IPS-NIHi7 (cell line): ENCODE results near the gene CRELD2.
A peak's percentile ranks its signal among the peaks of the same experiment; 100 is the strongest.

Source experiments
- DNase-seq: peaks from one replicate; pipeline ENCODE4 v3.0.0; 2012; ENCODE audit warnings: mixed read lengths; ENCODE audit errors: extremely low spot score

CRELD2 gene

DNA sequence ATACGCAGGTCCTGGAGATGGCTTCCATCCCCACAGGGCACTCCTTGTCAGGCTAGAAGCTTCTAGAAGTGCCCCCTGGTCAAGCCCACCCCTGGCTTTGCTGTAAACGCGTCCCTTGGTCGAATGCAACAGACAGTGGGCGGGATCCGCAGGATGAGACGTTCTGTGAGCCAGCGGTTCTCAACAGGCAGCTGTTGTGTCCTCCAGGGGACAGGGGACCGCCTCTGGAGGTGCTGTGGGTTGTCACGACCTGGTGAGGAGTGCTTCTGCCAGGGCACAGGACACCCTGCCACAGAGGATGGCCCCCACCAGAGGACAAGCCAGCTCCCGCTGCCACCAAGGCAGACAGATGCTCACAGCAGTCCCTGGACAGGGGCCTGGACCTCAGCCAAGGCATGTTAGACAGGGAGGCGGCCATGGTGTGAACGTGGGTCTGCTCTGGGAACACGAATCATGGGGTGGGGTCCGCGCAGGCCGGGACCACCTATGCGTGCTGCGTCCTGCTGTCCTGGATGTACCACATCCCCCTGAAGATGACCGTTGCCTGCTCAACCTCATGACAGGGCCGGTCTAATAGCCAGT lies 11.7 kb downstream of the CRELD2 start:
- DNase-seq: no peak

DNA sequence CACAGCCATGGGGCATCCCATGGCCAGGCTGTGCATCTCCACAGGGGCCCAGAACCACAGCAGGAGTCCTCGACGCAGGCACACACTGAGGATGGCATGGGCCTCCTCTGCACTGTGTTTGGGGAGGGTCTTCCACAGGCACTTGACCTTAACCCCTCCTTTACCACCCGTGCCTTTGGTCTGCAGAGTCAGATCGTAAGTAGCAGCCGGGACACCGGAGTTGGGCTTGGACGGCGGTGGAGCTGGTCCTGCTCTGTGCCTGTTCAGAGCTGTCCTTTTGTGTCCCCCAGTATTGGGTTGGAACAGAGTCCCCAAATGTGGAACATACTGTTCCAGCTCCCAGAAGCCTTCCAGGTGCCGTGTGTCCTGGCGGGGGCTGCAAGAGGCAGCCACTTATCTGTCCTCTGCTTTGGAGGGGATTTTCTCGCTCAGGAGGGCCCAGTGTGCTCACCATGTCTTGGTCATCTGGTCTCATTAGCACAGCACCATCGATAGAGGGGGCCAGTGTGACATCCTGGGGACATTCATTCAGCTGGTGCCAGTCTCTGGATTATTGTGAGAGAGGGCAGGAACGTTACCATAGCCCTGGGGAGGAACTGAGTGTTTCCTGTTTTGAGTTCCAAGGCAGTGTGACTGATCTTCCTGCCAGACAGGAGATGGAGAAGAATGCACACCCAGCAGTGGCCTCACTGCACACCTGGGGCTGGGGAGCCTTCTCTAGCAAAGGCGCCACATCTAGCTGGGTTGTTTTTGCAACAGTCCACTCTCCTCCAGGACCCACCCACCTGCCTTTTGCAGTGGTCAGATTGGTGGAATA lies 12.4 kb downstream of the CRELD2 start:
- DNase-seq: no peak

DNA sequence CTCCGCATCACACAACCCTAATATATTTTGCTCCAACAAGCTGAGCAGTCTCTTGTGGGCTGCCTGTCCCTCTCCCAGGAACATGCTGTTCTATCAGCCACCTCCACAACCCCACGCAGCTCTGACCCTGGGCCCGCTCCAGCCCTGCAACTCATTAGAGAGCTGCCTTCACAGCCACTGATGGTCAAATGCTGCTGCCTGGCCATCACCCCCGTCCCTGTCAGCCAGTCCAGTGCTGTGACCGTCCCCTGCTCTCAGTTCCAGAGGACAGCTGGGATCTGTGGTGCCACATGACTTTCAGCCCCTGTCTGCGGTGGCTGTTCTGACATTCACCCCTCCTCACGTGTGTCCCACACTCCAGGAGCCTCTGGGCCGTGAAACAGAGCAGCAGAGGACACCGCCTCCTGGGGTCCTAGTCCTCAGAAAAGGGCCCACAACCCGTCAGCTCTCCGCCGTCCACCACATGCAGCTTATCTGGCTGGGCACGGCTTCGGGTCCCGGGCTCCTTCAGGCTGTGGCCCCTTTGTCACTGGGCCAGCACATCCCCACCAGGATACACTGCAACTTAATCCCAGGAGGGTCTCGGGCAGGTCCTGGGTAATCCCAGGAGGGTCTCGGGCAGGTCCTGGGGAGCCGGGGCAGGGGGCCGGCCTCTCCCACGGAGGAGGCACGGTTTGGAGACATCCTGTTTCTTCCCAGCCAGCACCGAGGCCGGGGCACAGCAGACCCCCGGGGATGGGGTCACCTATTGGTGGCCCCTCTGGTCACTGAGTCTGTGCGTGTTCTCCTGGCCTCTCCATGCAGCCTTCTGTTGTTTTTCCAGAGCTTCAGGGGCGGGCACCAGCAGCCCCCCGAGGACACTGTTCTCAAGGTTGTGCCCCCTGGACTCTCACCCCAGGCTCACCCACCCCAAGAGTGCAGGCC lies 15.1 kb downstream of the CRELD2 start:
- no peak for DNase-seq

DNA sequence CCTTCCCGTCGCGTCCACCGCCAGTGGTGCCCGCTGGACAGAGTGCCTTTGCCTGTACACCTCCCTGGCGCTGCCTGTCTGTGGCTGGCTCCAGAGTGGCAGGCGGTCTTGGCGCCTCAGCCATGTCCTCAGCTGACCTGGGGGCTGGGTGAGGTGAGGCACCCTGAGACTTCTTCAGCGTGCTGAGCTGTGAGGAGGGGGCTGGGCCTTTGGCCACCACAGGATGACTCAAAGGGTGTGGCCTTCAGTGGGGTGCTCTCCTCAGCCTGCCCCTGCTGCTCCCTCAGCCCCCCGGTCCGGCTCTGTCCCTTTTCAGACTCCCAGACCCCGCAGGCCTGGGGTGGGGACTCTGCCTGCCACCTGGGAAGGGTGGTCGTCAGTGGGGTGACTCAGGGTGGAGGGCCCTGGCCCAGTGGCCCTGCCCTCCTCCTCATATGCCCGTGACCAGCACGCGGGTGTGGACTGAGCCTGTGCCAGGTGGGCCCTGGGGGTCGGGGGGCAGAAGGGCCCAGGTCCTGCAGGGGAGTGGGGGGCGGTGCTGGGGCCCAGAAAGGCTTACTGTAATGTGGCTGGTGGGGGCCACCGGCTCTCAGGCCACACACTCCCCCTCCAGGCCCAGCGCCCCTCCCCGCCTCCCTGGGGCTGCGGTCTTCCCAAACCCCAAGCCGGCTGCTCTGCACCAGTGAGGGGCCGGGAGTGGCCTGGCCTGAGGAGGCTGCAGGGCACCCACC lies 15.9 kb downstream of the CRELD2 start:
- DNase-seq: no peak

DNA sequence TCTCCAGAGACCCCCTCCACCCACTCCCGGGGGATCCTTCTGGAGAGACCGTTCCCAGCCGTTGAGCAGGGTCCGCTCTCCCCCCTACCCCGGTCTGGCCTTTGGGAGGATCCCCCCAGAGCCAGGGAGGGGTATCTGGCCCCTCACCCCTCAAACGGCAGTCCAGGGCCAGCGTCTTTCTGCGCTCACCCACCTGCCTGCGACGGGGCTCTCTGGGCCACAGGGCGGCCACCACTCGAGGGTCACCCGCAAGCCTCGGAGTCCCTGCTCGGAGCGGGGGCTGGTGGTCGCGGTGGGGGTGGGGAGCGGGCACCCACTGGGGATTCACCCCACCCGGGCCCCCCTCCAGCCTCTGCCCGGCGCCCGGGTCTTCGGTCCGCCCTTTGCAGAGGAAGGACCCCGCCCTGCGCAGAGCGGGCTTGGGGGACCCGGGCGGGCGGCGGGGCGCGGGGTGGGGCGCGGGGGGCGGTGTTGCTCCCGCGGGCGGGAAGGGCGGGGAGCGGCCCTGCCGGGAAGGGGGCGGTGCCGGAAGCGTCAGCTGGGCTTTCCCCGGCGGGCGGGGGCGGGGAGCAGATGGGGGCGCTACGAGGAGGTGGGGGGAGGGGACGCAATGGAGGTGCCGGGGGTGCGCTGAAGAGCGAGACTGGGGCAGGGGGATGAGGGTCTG lies 16.6 kb downstream of the CRELD2 start:
- peak; percentile 58 for DNase-seq

DNA sequence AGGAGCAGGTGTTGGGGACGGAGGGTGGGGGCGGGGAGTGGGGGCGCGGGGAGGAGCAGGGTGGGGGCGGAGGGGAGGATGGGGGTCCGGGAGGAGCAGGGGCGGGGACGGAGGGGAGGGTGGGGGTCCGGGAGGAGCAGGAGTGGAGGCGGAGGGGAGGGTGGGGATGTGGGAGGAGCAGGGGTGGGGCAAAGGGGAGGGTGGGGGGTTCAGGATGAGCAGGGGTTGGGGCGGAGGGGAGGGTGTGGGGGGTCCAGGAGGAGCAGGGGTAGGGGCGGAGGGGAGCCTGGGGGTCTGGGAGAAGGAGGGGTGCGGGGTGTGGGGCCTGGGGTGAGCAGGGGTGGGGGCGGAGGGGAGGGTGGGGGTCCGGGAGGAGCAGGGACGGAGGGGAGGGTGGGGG lies 17.1 kb downstream of the CRELD2 start:
- DNase-seq: no peak

DNA sequence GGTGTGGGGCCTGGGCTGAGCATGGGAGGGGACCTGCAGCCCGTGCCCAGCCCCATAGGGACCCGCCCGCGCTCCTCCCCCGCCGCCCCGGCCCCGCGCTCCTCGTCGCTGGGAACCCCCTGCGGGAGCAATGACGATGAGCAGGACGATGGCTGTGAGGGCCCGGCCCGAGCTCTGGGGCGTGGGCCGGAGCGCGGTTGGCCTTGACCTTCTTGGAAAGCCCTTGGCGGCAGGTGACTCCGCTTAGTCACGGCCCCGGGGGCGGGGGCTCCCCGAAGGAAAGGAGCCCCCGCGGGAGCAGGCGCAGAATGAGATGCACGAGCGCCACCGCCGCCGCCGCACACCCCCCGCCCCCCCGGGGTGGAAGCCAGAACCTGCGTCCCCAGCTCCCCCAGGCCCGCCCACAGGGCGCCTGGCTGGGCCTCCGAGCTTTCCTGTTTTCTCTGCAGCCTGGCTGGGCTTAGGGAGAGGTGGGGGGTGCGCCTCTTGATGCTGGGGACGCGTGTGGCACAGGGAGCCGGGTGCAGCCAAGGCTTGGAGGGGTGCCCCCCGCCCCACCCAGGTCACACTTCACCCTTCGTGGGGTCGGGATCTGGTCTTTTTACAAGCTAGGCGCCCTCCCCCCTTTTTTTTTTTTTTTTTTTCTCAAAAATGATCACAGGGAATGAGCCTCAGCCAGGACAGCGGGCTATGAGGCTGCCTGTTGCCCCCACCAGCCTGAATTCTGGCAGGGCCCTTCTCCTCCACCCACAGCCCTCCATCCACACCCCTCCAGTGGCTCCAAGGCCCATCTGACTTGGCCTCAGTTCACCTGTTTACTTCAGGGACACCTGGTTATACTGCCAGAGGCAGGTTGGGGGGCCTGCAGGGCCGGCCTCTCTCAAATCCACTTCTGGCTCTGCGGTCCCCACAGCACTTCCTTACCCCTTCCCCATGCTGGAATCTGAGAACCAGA lies 17.9 kb downstream of the CRELD2 start:
- DNase-seq: peak; percentile 64

DNA sequence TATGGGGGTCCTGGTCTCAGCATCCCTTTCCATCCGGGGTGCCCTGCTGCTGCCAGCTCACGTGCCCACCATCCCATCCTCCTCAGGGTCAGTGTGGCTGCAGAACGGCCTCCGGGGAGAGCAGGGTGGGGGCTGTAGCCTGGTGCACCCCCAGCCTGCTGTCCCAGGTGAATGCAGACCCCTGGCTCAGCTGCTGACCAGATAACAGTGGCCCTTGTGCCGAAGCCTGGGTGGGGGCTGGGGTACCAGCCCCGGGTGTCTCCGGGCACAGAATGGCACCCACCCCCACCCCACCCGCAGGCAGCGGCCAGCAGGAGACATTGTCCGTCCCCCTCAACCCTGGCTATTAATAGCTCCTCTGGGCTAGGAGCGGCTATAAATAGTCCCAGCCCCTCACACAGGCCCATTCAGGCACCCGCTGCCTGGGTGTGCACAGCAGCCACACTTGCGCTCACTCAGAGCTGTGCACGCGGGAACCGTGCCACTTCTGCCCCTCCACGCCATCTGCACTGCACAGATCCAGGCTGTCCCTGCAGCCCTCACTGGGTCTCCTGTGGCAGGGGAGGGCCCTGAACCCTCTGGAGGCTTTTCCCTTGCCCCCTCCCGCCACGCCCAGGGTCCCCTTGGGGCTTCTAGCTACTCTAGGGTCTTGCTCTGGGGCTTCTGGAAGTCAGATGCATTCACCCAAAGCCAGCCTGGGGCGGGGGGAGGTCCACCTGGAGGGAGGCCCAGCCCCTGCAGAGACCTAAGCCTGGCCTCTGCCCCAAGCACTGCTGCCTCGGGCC lies 18.7 kb downstream of the CRELD2 start:
- no peak for DNase-seq

DNA sequence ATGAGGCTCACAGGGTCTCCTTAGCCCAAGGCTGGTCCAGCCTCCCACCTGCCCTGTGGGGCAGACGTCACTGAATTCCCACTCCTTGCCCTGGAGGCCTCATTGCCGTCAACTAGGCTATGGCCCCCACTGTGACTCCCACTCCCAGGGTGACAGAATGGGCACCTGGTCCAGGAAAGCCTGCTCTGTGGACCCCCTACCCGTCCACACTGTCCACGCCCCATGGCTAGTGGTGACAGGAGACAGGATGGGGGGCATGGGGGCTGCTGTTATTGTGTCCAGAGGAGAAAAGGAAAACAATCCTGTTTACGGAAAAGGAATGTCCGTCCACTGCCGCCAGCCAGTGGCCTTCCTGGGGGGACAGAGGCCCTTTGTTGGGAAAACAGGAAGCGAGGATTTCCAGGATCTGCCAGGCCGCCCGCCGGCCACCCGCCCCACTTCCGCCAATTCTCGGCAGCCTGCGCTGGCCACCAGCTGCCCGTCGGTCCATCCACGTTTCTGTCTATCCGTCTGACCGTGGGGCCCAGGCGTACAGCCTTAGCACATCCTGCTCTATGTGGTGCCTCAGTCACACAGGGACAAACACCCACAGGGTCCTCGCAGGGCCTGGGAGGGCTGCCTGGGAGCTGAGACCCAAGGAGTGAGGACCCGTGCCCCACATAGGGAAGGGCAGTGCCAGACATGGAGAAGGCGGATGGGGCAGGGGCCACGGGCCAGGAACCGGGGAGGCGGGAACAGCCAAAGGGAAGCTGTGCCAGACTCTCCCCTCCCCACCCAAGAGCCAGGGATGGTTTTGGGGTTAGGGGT lies 19.5 kb downstream of the CRELD2 start:
- no peak for DNase-seq

DNA sequence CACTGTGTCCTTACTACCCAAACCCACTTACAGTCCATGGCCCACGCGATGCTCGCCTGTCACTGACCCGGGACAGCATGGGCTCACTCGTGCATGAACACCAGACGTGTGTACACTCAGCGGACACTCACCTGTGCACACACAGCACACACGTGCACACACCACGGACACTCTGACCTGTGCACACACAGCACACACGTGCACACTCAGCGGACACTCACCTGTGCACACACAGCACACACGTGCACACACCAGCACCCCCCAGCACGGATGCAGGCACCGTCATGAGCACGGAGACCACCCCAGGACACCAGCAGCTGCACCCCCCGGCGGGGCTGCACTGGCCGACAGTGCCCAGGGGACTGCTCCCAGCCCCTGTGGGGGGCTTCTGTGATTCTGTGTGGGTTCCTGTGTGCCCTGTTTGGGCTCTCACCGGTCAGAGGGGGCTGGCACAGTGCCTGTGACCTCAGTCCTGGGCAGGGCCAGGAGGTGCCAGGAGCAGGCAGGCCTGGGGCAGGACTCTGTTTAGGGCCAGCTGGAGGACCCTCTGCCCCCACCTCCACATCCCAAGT lies 20.2 kb downstream of the CRELD2 start:
- no peak for DNase-seq

DNA sequence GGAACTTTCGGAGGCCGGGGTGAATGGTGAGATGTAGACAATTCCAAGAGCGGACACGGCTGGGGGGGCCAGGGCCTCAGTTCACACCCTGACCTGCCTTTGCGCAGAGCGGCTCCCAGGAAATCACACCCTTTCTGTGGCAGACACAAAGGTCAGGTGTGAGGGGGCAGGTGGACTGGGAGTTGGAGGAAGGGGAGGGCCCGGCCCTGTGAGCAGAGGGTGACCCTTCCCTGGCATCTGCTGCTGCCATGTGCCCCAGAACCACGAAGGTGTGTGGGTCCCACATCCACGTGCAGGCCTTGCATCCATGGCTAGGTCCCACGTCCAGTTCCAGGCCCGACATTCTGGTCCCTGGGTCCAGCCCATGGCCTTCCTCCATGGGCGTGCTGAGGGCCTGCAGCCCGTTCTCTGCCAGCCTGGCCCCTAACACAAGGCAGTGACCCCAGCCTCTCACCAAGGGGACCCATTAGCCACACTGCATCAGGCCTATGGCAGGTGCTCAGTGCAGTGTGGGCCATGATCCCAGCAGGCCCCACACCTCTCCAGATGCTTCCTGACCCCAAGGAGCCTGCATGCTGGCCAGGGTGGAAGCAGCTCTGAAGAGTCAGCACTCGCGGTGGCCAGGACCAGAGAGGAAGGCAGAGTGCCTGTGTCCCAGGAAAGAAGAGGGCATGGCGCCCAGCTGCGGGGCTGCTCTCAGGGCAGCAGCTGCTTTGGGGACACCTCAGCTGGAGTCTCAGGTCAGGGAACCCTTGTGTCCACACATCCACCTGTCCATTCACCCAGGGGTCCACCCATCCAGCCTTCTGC lies 23.3 kb downstream of the CRELD2 start:
- no peak for DNase-seq

DNA sequence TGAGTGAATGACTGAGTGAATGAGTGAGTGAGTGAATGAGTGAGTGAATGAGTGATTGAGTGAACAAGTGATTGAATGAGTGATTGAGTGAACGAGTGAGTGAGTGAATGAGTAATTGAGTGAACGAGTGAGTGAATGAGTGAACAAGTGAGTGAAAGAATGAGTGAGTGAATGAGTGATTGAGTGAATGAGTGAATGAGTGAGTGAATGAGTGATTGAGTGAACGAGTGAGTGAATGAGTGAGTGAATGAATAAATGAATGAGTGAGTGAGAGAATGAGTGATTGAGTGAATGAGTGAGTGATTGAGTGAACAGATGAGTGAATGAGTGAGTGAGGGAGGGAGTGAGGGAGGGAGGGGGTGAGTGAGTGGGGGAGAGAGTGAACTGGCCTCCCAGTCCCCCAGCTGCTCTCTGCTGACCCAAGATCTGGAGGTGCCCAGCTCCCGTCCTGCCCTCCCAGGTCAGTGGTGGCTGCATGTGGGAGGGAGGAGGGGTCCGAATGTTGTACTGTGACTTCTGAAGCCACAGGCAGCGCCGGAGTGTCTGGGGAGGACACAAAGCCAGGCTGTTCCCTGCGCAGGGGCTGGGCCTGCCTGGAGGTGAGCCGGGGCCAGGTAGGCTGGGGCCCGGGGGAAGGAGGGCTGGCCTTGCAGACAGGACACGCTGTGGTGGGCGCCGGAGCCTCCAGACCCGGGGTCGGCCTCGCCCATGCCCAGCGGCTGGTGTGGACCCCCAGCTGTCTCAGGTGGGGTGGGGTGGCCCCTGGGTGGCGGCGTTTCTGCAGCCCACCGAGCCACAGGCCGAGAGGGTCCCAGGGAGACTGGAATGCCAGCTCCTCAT lies 24.4 kb downstream of the CRELD2 start:
- no peak for DNase-seq

DNA sequence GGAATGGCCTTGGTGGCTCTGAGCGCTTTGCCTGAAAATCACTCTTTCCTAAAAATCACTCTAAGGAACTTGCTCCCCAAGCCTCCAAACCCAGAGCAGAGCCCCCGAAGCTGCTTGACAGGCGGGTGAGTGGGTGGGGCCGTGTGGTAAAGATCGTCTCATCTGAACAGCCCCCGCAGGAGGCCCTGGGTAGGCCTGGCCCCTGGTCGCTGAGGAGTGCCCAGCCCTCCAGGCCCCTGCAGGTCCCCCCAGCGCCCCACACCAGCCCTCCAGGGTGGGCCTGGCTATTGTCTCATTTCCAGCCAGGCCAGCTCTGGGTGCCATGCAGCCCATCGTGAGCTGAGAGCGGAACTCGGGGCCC lies 25.0 kb downstream of the CRELD2 start:
- no peak for DNase-seq

DNA sequence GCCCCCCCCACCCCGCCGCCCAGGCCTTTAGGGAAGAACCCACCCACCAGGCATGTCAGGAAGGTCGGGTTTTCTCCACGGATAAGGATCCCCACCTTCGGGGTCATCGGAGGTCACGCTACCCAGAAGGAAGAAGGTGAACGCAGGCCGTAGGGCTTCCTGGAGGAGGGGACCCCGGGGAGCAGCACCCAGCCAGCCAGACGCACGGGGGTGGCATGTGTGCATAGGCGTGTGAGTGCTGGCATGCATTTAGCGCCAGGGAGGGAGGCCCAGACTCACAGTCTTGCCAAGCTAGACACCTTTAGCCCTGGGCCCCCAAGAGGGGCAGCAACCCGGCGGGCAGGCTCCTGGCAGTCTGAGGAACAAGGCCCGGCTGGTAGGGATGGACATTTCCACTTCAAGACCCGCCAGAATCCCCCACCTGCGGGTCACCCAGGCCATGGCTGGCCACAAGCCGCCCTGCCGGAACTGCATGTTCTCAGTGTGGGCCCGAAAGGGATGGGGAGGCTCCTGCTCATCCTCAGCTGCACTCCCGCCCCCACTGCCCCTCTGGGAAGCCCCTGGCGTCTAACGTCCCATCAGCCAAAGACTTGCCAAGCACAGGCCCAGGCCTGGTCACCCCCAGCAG lies 25.5 kb downstream of the CRELD2 start:
- DNase-seq: no peak

DNA sequence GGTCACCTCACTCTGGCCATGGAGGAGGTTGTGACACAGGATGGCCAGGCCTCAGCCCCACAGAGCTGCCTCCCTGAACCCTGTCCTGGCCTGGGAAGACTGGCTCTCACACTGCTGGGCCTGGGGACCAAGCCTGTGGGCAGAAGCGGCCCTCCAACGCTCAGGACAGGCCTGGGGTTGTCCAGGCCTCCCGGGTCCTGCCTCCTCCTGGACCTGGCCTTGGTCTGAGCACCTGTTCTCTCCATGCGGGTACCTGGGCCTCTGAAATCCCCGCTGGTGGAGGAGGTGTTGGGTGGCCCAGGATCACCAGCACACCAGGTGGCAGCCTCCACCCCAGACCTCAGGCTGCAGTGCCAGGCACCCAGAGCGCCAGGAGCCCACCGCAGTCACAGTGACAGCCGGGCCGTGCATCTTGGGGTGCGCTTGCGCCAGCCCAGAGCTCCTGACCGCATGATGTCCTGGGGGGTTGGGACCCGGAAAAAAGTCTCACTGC lies 26.0 kb downstream of the CRELD2 start:
- DNase-seq: no peak
